Raji (cell line): ENCODE data around the gene DBNDD2.

Experiments used
- POLR2A ChIP-seq: IDR thresholded peaks from 2 replicates; pipeline ENCODE4 v1.6.1; 2011; ENCODE audit warnings: low read depth, low read length, control low read depth; ENCODE audit not compliant: insufficient read depth

The DBNDD2 gene

DNA sequence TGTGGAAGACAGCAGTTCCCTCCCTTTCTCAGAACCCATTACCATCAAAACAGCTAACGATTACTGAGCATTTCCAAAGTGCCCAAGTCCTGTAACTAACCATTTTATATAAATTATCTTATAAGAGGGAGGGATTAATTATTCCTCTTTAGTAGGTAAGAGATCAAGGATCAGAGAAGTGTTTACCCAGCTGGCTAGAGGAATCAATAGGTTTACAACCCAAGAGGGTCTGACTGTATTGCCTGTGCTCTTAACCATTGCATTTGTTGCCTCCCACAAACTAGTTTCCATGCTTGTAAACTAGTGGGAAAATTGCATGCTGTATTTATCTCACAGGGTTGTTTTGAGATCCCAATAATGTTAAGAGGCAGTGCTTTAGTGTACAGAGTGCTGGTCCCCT lies 3.7 kb upstream of the DBNDD2 start:
- no peak for TF ChIP-seq POLR2A

DNA sequence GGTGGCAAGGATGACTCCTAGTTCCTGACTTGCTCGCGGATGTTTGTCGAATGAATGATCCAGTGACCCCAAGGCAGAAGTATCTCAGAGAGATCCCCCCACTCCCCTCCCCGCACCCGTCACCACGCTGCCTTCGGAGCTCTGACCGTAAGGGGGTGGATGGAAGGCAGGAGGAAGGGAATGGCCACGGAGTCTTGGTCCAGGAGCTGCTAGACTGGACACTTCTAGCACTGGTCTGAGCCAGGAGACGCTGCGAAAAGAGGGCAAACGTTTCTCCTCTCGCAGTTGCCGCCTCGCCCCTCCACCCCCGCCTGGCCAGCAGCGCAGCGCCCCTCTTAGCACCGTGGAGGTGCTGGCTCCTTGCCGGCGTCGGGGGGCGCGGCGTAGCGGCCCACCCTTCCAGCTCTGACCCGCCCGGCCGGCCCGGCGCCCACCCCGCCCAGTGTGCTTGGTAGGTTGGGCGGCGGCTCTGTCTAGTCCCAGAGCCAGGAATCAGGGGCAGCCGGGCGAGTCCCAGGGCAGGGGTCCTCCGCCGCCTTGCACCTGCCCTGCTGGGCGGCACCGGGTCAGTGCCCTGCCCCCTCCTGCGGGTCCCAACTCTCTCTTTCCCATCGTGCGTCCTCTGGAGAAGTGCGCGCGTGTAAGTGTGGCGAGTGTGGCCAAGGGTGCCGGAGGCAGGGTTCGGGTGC lies 2.4 kb upstream of the DBNDD2 start:
- no peak for TF ChIP-seq POLR2A

DNA sequence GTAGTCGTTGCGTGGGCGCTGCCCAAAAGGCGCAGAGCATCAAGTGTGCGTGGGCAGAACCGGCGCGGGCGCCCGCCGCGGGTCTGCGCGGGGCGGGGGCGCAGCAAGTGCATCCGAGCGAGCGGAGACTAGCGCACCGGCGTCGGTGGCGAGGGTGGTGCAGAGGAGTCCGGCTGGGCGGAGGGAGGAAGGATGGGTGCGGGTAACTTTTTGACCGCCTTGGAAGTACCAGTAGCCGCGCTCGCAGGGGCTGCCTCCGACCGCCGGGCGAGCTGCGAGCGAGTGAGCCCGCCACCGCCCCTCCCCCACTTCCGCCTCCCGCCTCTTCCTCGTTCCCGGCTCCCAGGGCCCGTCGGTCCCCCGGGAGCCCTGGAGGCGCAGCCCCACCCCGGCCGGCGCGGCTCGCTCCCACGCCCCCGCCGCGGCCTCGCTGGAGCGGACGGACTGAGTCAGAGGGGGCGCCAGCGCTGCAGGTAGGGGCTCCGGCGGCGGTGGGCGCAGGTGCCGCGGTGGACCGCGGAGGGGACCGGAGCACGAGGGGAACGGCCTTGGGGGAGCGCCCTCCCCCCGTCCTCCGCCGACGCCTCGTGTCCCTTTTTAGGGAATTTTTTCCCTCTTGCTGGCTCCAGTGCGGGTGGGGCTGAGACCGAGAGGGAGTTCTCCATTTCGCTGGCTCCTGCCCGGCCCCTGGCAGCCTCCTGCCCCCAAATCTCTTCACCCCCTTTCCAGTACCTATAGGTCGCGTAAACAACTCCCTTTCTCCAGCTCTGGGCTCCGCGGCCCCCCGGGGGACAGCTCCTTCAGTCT lies 1.6 kb upstream of the DBNDD2 start:
- no peak for TF ChIP-seq POLR2A

DNA sequence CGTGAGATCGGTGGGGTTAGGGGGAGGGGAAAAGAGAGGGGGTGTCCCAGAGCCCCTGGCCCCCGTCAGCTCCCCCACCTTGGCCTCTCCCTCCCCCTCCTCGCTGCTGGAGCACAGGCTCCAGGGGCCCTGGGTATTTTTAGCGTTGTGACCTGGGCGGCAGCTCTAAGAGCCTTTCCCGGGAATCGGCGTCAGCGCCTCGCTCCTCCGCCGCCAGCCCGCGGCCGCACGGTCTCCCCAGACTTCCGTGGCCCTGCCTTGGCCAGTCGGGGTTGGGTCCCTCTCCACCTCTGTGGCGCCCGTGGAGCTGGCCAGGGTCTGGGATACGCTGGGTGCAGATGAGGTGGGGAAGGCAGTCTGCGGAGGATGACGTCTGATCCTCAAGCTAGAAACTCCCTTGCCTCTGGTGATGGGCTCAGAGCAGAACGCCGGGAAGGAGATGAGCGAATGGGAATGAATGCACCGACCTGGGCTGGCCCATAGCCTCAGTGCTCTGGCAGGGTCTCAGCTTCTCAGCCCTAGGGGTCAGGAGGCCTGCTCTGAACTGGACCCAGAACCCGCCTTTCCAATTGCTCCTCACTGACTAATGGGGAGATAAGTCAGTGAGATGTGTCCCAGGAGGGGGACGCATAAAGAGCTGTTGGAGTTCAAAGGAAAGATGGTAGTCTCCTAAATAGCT lies 883 bp upstream of the DBNDD2 start:
- no peak for TF ChIP-seq POLR2A

DNA sequence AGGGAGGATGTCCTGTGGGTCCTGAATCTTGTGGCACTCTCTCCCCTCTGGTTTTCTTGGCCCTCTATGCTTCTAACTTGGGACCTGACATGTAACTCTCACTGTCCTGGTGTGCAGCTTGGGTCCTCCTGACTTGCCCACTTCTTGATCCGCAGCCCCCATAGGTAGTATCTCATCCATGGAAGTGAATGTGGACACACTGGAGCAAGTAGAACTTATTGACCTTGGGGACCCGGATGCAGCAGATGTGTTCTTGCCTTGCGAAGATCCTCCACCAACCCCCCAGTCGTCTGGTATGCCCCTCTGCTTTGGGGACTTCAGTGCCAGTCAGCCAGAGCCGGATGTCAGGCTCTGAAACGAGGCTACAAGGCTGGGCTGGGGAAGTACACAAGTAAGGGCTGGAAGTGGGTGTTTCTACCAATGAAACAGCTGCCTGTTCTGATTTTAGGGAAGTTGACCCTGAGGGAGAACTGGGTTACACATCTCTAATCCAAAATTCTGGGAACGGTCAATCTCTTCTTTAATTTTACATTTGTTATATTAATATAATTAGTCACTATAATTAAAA lies 641 bp downstream of the DBNDD2 start:
- TF ChIP-seq POLR2A, result no peak

DNA sequence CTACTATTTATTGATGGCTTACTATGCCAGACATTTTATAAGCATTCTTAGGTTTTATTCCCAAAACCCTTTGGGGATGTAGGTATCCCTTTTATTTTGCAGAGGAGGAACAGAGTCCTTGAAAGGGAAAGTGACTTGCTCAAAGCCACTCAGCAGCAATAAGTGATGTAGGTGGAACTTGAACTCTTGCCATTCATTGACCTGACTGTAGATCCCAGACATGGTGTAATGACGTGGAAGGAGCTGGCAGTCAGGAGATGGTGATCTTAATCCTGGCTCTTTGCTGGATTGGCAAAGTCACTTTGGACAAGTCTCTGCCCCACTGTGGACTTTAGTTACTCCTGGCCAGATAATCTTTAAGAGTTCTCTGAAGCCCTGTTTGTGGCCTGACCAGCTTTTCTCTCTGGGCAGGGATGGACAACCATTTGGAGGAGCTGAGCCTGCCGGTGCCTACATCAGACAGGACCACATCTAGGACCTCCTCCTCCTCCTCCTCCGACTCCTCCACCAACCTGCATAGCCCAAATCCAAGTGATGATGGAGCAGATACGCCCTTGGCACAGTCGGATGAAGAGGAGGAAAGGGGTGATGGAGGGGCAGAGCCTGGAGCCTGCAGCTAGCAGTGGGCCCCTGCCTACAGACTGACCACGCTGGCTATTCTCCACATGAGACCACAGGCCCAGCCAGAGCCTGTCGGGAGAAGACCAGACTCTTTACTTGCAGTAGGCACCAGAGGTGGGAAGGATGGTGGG lies 1.6 kb downstream of the DBNDD2 start:
- no peak for TF ChIP-seq POLR2A

DNA sequence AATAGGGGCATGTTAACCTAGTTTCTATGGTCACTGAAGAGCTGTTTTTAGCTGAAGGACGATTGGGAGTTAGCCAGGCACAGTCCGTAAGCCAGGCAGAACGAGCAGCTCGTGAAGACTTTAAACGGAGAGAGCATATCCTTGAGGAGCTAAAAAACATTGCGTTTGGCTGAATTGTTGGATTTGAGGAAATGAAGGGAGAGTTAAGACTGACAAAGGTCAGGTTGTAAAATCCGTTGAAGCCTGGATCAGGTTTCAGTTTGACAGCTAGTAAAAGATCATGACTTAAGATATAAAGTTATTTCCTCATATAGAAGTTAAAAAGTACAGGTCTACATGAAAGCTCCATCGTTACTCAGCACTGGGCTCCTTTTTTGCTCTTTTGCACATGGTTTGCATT lies 2.8 kb downstream of the DBNDD2 start:
- TF ChIP-seq POLR2A, result no peak

DNA sequence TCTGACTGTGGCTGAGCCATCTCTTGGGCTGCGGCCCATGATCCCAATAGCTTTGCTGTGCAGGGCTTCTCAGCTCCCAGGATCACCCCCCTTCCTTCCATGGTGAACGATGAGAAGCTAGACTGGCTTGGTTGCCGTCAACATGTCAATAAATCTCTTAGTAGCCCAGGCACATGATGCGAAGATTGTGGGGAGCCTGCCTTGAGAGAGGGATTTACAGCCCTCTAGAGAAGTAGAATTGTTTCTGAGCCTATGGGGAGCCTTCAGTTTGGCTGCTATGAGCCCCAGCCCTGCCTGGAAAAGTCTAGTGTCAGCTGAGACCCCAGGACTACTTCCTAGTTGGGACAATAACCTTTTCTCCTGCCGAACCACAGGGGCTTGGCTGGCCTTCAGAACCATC lies 4.6 kb downstream of the DBNDD2 start:
- no peak for TF ChIP-seq POLR2A

DNA sequence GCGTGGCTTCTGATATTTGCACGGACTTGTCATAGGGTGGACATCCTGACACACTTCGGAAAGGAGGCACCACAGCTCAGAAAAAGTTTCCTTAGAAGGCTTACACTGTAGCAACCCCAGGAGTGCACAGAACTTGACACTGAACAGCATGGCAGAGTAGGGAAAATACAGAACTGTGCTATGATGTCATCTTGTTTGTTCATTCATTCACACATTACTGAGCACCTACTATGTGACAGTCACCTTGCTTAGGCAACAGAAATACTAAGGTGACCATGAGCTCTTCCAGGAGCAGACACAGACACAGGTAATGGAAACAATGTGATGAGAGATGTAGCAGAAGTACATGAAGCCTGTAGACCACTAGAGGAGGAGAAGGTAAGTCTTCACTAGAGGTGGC lies 5.4 kb downstream of the DBNDD2 start:
- TF ChIP-seq POLR2A, result no peak

DNA sequence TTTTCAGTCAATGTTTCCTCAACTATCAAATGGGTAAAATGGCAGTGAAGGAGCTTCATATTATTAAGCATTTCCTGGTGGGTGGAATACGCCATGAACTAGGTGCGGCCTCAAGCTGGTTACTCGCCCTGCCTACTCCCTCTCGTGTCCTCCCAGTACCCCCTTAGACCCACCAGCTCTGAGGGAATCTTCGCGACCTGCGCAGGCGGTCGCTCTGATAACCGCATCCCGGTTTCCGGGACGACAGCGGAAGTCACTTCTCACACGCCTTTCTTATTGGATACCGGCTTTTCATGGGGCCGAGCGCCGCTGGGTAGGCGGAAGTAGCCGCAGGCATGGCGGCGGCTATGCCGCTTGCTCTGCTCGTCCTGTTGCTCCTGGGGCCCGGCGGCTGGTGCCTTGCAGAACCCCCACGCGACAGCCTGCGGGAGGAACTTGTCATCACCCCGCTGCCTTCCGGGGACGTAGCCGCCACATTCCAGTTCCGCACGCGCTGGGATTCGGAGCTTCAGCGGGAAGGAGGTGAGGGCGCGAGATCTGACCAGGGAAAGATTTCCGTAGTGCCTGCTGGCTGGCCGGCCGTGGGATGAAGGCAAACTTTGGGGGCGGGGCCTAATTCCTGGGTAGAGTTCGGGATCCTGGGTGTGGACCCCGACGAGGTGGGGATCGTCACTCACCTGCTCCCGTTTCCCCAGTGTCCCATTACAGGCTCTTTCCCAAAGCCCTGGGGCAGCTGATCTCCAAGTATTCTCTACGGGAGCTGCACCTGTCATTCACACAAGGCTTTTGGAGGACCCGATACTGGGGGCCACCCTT lies 7.9 kb downstream of the DBNDD2 start, which contains the start of gene PIGT:
Gene PIGT (plus strand): TSS at position 320 of the 816 bp plus-strand sequence. CDS start 16 bp downstream, at position 336.
- TF ChIP-seq POLR2A, result peak; percentile 87

DNA sequence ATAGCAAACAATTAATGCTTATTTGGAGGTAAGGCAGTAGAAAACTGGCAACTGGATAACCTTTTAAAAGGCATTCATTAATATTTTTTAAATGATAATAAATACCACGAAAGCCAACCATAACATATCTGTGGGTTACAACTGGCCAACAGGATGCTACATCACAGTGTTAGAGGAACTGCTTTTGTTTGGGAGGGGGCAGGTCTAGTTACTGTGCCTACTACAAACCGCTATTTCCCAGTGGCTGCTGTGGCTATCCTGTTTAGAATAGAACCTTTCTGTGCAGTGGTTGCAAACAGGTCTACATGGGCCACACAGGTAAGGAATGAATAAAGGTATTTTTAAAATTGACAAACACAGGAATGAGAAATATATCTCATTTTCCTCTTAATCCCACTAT lies 8.8 kb downstream of the DBNDD2 start:
- TF ChIP-seq POLR2A, result no peak

DNA sequence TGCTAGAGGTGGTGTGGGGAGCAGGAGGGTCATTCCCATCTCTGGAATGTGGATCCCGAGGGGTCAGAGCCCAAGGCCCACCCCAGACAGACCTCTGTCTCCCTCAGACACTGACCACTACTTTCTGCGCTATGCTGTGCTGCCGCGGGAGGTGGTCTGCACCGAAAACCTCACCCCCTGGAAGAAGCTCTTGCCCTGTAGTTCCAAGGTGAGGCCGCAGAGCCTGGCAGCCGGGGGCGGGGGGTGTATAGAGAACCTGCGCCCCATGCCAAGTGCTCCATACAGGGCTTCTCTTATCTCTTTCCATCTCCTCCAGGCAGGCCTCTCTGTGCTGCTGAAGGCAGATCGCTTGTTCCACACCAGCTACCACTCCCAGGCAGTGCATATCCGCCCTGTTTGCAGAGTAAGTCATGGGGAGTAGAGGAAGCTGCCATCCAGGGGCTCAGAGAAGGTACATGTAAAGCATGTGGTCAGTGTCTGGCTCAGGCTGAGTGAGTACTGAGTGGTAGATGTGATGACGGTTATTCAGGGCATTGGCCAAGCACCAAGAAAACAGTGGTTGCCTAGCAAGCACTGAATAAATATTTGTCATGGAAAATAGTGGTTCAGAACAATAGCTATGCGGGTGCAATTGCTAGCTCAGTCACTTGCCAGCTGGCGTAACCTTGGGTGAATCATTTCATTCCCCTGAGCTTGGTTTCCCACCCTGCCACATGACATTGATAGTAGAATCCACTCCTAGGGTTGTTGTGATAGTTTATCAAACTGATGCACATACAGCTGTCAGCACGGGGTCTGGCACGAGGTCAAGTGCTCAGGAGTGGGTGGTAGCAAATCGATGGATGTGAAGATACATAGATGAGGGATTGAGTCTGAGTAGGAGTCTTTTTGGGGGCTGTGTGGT lies 11.4 kb downstream of the DBNDD2 start:
- TF ChIP-seq POLR2A, result peak; percentile 36; the same call in 1 of the 2 replicates

DNA sequence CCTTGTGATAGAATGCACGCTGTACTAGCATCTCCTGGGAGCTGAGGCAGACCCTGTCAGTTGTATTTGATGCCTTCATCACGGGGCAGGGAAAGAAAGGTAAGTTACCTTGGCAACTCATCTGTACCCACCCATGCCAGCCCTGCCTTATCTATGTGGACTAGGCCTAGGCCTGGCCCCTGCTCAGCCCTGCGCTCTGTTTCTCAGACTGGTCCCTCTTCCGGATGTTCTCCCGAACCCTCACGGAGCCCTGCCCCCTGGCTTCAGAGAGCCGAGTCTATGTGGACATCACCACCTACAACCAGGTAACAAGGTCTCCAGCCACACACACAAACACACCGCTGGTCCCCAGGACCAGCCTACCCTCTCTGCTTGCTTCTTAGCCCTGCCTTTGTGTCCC lies 12.0 kb downstream of the DBNDD2 start:
- no peak for TF ChIP-seq POLR2A

DNA sequence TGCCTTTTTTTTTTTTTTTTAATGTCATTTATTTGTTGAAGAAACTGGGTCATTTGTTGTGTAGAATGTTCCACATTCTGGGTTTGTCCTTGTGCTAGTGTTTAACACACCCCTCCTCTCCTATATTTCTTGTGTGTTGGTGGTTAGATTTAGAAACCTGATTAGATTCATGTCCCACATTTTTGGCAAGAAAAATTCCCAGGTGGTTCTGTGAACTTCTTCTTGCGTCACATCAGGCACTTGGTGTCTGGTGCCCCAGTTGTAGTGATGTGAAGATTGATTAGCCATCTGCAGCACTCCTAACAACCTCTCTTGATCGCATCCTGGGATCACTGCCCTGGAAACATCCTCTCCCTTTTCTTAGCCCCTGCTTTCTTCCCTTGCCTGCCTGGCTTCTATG lies 15.6 kb downstream of the DBNDD2 start:
- no peak for TF ChIP-seq POLR2A

DNA sequence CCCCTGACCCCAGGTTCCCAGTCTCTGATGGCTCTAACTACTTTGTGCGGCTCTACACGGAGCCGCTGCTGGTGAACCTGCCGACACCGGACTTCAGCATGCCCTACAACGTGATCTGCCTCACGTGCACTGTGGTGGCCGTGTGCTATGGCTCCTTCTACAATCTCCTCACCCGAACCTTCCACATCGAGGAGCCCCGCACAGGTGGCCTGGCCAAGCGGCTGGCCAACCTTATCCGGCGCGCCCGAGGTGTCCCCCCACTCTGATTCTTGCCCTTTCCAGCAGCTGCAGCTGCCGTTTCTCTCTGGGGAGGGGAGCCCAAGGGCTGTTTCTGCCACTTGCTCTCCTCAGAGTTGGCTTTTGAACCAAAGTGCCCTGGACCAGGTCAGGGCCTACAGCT lies 17.5 kb downstream of the DBNDD2 start:
- no peak for TF ChIP-seq POLR2A
